ENCODE data around the gene MBTPS1.

GRCh38 chr16:84095466-84095865 is 21.3 kb downstream of the MBTPS1 start:
- TF ChIP-seq CTCF (IDR thresholded peaks at IDR 0.05), result no peak
- no peak for TF ChIP-seq POLR2A (IDR thresholded peaks at IDR 0.05)
